Loucy (cell line): ENCODE data around the gene SMURF2.

Experiments used
- H2AFZ ChIP-seq: fragments of 200-600 bp; sonication (generic); 2 replicates; pipeline ENCODE4 v1.6.0; 2016; ENCODE audit warnings: antibody characterized with exemption, mild to moderate bottlenecking, low read length, moderate library complexity
- H3F3A ChIP-seq: fragments of 200-600 bp; 2 replicates; pipeline ENCODE4 v1.6.0; 2016; ENCODE audit warnings: antibody characterized with exemption, low read depth, mild to moderate bottlenecking
- H3K27me3 ChIP-seq: fragments of 200-600 bp; sonication (generic); 2 replicates; pipeline ENCODE4 v1.6.1; 2014; ENCODE audit warnings: low read length, mild to moderate bottlenecking; ENCODE audit not compliant: insufficient read depth, poor library complexity, severe bottlenecking
- H3K36me3 ChIP-seq: fragments of 200-600 bp; sonication (generic); 2 replicates; pipeline ENCODE4 v1.6.1; 2016; ENCODE audit warnings: low read length; ENCODE audit not compliant: insufficient read depth
- H3K4me1 ChIP-seq: fragments of 200-600 bp; sonication (generic); 2 replicates; pipeline ENCODE4 v1.5.1; 2014; ENCODE audit warnings: low read length, mild to moderate bottlenecking; ENCODE audit not compliant: insufficient read depth, poor library complexity, severe bottlenecking
- H3K4me2 ChIP-seq: fragments of 200-600 bp; sonication (generic); 2 replicates; pipeline ENCODE4 v1.6.0; 2014; ENCODE audit warnings: antibody characterized with exemption, low read length, low read depth, mild to moderate bottlenecking; ENCODE audit not compliant: poor library complexity, severe bottlenecking
- H3K4me3 ChIP-seq: fragments of 200-600 bp; sonication (generic); 2 replicates; pipeline ENCODE4 v1.5.1; 2014; ENCODE audit warnings: low read length, mild to moderate bottlenecking, mixed read lengths; ENCODE audit not compliant: poor library complexity, severe bottlenecking
- H3K79me2 ChIP-seq: fragments of 200-600 bp; sonication (generic); 2 replicates; pipeline ENCODE4 v1.6.1; 2014; ENCODE audit warnings: low read length; ENCODE audit not compliant: insufficient read depth
- H3K9ac ChIP-seq: fragments of 200-600 bp; sonication (generic); 2 replicates; pipeline ENCODE4 v1.6.0; 2014; ENCODE audit warnings: mild to moderate bottlenecking, low read depth, low read length, moderate library complexity; ENCODE audit not compliant: poor library complexity, severe bottlenecking
- H3K9me2 ChIP-seq: fragments of 200-600 bp; sonication (generic); replicated peaks from 2 replicates; pipeline ENCODE4 v1.6.1; 2016; ENCODE audit warnings: low read depth, low read length, mixed read lengths
- H3K9me3 ChIP-seq: fragments of 200-600 bp; sonication (generic); 2 replicates; pipeline ENCODE4 v1.6.1; 2014; ENCODE audit warnings: mild to moderate bottlenecking, antibody characterized with exemption, low read length, low read depth; ENCODE audit not compliant: insufficient read depth
- H4K20me1 ChIP-seq: fragments of 200-600 bp; sonication (generic); 2 replicates; pipeline ENCODE4 v1.6.0; 2014; ENCODE audit warnings: antibody characterized with exemption, low read length, mild to moderate bottlenecking; ENCODE audit not compliant: insufficient read depth, poor library complexity, severe bottlenecking
- CTCF ChIP-seq: fragments of 200-600 bp; sonication (generic); conservative IDR thresholded peaks from 2 replicates; pipeline ENCODE4 v1.5.1; 2014; ENCODE audit warnings: mild to moderate bottlenecking, antibody characterized with exemption, low read length
- EZH2phosphoT487 ChIP-seq: fragments of 200-600 bp; IDR thresholded peaks from 2 replicates; pipeline ENCODE4 v1.6.1; 2018; ENCODE audit warnings: antibody characterized with exemption, mild to moderate bottlenecking, moderate library complexity, borderline replicate concordance

The SMURF2 gene

DNA sequence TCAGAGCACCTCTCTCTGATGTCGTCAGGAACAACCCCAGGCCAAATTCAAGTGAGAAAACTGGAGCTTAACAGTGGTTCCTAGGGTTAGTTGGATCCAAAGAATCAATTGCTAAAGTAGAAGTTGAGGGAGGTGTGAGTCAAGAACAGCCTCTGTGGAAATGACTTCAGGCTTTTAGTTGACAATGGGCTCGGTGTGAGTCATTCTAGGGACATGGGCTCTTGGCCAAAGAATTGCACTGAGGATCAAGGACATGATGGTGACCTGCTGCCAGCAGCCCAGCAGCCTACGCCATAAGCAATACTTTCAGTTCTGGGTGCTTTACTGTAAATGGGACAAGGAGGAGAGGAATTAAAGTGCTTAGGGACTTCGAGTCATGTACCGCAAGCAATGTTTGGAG lies 32.1 kb upstream of the SMURF2 start:
- TF ChIP-seq EZH2phosphoT487 (no peak), CTCF (no peak)
- H3K27me3 ChIP-seq, result no peaks in the 10 kb centered on the region

GRCh38 chr17:64692187-64692586 lies 30.1 kb upstream of the SMURF2 start:
- Histone ChIP-seq H3K9me2 (no peaks in the 10 kb centered on the region), H3K4me2 (no peak overlapping the region), H3K27me3 (no peaks in the 10 kb centered on the region), H3F3A (no peaks in the 10 kb centered on the region), H3K4me1 (peaks cover 3% of the 10 kb centered on the region), H3K79me2 (no peaks in the 10 kb centered on the region), H3K36me3 (no peaks in the 10 kb centered on the region), H2AFZ (no peak overlapping the region), H3K9me3 (no peaks in the 10 kb centered on the region), H4K20me1 (no peaks in the 10 kb centered on the region), H3K4me3 (no peak overlapping the region), H3K9ac (no peak overlapping the region)
- no peak for TF ChIP-seq EZH2phosphoT487
- TF ChIP-seq CTCF, result no peak

More for the DNA sequence above, 32.1 kb upstream of the SMURF2 start:
- no peaks in the 10 kb centered on the region for H3K9me3 ChIP-seq
- H3K4me2 ChIP-seq, result no peak overlapping the region
- no peaks in the 10 kb centered on the region for H4K20me1 ChIP-seq
- no peak overlapping the region for H3K4me3 ChIP-seq
- no peaks in the 10 kb centered on the region for H3K4me1 ChIP-seq
- no peaks in the 10 kb centered on the region for H3K9me2 ChIP-seq
- no peaks in the 10 kb centered on the region for H3F3A ChIP-seq
- no peaks in the 10 kb centered on the region for H3K79me2 ChIP-seq
- no peak overlapping the region for H2AFZ ChIP-seq
- no peaks in the 10 kb centered on the region for H3K36me3 ChIP-seq
- H3K9ac ChIP-seq, result no peak overlapping the region

- H3K36me3 ChIP-seq, result no peaks in the 10 kb centered on the region
- H4K20me1 ChIP-seq, result no peaks in the 10 kb centered on the region
- H3F3A ChIP-seq, result no peaks in the 10 kb centered on the region
- H2AFZ ChIP-seq, result no peak overlapping the region
- H3K9me2 ChIP-seq, result no peaks in the 10 kb centered on the region
- H3K4me1 ChIP-seq, result peaks cover 3% of the 10 kb centered on the region
- no peak overlapping the region for H3K4me3 ChIP-seq
- no peaks in the 10 kb centered on the region for H3K79me2 ChIP-seq
- H3K9ac ChIP-seq, result no peak overlapping the region
- no peaks in the 10 kb centered on the region for H3K9me3 ChIP-seq
- TF ChIP-seq CTCF, result no peak
- no peak for TF ChIP-seq EZH2phosphoT487
- H3K4me2 ChIP-seq, result no peak overlapping the region
- H3K27me3 ChIP-seq, result no peaks in the 10 kb centered on the region
Observed at GRCh38 chr17:64689106-64689505, 27.0 kb upstream of the SMURF2 start.
